ENCODE data around the gene ZNF718. TPM values are rescaled to one million over a fixed set of nuclear protein-coding genes. Genes with fewer than 3 reads are reported as not detected.
"Not testable (repeated sequence)": the region's sequence is repeated elsewhere in the genome, so short reads cannot be mapped to it uniquely, and the experiment has no call there.

The ZNF718 gene
- total RNA-seq, 1 experiment from 2014 or later = 1.5 TPM

- no peak for DNase-seq (ENCODE audit: low read depth)
Measured at GRCh38 chr4:147233-147632, 22.9 kb downstream of the ZNF718 start.

GRCh38 chr4:161496-162284, 37.4 kb downstream of the ZNF718 start:
- no peak for DNase-seq (ENCODE audit: low read depth)

GRCh38 chr4:169640-170039, 45.3 kb downstream of the ZNF718 start:
- not testable (repeated sequence) for DNase-seq (ENCODE audit: low read depth)

- not testable (repeated sequence) for DNase-seq (ENCODE audit: low read depth)
Measured at GRCh38 chr4:171318-171717, 47.0 kb downstream of the ZNF718 start.

- no peak for DNase-seq (ENCODE audit: low read depth)
Measured at GRCh38 chr4:173666-174314, 49.5 kb downstream of the ZNF718 start.

GRCh38 chr4:175986-176385, 51.7 kb downstream of the ZNF718 start:
- no peak for DNase-seq (ENCODE audit: low read depth)

GRCh38 chr4:176995-177394, 52.7 kb downstream of the ZNF718 start:
- no peak for DNase-seq (ENCODE audit: low read depth)

GRCh38 chr4:182225-182624, 57.9 kb downstream of the ZNF718 start:
- not testable (repeated sequence) for DNase-seq (ENCODE audit: low read depth)

- DNase-seq (ENCODE audit: low read depth) = no peak
Measured at GRCh38 chr4:188091-188490, 63.8 kb downstream of the ZNF718 start.

GRCh38 chr4:195159-195558, 70.9 kb downstream of the ZNF718 start:
- not testable (repeated sequence) for DNase-seq (ENCODE audit: low read depth)

GRCh38 chr4:200936-201335, 76.6 kb downstream of the ZNF718 start:
- no peak for DNase-seq (ENCODE audit: low read depth)

- not testable (repeated sequence) for DNase-seq (ENCODE audit: low read depth)
Measured at GRCh38 chr4:202822-203221, 78.5 kb downstream of the ZNF718 start.

GRCh38 chr4:205097-205756, 80.9 kb downstream of the ZNF718 start:
- no peak for DNase-seq (ENCODE audit: low read depth)

GRCh38 chr4:206054-206453, 81.8 kb downstream of the ZNF718 start:
- DNase-seq (ENCODE audit: low read depth) = no peak

GRCh38 chr4:208416-209096, 84.3 kb downstream of the ZNF718 start:
- DNase-seq (ENCODE audit: low read depth) = not testable (repeated sequence)

GRCh38 chr4:211033-211511, 86.8 kb downstream of the ZNF718 start:
- DNase-seq (ENCODE audit: low read depth) = no peak

- DNase-seq (ENCODE audit: low read depth) = peak; percentile 50
Measured at GRCh38 chr4:212438-213188, 88.3 kb downstream of the ZNF718 start.

GRCh38 chr4:213189-213535, 88.9 kb downstream of the ZNF718 start:
- DNase-seq (ENCODE audit: low read depth) = not testable (repeated sequence)

Measured in HT1080 (cell line).